Measurements from ENCODE around the gene SDF2L1.
"Not testable (repeated sequence)": the region's sequence is repeated elsewhere in the genome, so short reads cannot be mapped to it uniquely, and the experiment has no call there.

Gene SDF2L1

DNA sequence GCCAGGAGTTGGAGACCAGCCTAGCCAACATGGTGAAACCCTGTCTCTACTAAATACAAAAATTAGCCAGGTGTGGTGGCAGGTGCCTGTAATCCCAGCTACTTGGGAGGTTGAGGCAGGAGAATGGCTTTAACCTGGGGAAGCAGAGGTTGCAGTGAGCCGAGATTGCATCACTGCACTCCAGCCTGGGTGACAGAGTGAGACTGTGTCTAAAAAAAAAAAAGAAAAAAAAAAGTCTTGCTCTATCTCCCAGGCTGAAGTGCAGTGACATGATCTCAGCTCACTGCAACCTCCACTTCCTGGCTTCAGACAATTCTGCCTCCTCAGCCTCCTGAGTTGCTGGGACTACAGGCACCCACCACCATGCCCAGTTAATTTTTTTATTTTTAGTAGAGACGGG, 4.7 kb upstream of the SDF2L1 start:
- DNase-seq: not testable (repeated sequence)

DNA sequence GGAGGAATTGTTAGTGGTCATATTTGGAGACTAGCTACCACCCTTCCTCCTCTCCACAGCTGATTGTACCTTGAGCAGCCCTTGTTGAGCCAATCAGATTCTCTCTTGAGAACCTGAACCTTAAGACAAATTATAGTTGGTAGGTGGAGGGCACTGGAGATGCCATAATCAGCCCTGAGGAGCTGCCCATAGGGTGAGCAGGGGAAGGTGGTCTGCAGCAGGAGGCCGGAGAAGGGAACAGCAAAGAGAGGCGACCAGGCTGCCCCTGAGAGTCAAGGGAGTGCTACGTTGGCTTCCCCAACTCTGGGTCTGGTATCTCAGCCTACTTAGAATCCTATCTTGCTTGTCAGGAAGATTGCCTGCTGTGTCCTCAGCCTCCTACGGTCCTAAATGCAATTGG, 2.7 kb upstream of the SDF2L1 start:
- no peak for DNase-seq

DNA sequence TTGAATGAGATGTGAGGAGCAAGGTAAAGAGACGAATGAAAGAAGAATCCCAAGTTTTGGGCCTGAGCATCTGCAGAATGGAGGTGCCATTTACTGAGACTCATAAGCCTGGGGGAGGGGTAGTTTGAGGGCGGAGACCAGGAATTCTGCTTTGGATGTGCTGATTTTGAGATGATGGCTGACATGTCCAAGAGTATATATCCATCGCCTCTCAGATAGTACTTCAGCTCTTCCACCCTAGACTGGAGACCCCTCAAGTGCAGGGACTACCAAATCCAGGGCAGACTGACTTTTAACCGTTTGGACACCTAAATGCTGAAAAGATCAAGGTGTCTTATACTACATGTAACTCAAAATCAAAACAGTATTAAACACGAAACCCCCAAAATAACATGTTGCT, 1.3 kb upstream of the SDF2L1 start:
- no peak for DNase-seq

DNA sequence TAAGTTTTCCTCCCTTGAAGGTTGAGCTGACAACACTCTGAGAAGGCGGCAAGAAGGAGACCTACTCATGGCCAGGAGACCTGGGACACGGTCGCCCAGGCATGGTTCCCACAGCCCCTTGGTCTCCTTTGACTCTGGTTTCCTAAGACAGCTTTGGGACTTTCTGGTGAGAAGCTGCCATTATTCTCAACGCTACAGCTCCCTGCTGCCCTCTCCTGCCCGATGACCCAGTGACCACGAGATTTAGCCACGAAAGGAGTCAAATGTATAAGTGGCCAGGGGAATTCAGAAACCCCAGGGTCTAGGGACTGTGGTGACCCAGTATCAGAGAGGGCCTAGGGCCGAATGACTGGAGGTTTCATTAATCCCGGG, 699 bp upstream of the SDF2L1 start:
- DNase-seq: no peak

DNA sequence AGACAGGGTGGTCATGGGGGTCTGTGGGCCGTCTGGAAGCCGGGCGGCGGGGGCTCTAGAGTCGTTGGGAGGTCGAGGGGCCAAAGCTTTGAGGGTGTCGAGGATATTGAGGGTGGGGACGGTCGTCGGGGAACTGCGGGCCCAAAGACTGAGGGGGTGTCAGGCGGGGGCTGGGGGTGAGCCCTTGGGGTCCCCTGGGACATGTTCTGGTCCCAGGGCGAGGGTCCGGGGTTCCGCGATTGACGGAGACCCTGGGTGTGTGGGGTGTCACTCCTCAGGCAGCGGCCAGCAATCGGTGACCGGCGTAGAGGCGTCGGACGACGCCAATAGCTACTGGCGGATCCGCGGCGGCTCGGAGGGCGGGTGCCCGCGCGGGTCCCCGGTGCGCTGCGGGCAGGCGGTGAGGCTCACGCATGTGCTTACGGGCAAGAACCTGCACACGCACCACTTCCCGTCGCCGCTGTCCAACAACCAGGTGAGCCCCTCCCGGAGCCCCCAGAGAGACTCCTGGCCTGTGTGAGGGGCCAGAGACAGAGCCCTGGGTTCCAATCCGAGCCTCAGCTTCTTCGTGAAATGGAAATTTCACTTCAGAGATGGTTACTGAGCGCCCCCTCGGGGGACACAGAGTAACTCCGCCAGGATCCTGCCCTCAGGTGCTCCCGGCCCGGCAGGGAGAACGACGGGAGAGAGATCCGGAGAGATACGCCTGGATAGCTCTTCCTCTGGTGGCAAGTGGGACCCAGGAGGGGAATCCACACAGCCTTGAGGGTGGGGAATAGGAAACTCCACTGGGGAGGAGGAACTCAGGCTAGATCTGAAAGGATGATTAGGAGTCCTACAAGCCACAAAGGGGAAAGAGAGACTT, 714 bp downstream of the SDF2L1 start:
- peak; percentile 72 for DNase-seq

DNA sequence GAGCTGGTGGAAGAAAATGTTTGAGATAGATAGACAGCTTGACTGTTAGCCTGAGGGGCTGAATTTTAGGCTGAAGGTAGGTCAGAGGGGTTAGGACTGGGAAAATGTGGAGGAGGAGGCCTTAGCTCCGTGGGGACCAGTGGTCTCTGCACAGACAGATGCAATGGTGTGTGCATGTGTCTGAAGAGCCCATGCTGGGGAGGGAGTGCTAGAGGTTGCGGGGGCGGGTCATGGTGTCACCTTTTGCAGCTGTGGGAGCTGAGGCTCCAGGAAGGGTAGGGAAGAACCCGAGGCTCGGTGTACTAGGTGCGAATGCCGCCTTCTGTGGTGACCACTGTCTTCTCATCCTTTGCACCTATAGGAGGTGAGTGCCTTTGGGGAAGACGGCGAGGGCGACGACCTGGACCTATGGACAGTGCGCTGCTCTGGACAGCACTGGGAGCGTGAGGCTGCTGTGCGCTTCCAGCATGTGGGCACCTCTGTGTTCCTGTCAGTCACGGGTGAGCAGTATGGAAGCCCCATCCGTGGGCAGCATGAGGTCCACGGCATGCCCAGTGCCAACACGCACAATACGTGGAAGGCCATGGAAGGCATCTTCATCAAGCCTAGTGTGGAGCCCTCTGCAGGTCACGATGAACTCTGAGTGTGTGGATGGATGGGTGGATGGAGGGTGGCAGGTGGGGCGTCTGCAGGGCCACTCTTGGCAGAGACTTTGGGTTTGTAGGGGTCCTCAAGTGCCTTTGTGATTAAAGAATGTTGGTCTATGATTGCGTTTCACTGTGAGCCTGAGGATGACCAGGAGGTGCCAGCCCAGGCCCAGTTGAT, 1.6 kb downstream of the SDF2L1 start:
- no peak for DNase-seq

DNA sequence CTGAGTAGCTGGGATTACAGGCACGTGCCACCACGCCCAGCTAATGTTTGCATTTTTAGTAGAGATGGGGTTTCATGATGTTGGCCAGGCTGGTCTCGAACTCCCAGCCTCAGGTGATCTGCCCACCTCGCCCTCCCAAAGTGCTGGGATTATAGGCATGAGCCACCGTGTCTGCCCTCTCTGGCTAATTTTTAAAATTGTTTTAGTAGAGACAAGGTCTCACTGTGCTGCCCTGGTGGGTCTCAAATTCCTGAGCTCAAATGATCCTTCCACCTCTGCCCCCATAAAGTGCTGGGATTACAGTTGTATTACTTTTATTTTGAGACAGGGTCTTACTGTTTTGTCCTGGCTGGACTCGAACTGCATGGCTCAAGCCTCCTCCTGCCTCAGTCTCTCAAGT, 3.4 kb downstream of the SDF2L1 start:
- not testable (repeated sequence) for DNase-seq

DNA sequence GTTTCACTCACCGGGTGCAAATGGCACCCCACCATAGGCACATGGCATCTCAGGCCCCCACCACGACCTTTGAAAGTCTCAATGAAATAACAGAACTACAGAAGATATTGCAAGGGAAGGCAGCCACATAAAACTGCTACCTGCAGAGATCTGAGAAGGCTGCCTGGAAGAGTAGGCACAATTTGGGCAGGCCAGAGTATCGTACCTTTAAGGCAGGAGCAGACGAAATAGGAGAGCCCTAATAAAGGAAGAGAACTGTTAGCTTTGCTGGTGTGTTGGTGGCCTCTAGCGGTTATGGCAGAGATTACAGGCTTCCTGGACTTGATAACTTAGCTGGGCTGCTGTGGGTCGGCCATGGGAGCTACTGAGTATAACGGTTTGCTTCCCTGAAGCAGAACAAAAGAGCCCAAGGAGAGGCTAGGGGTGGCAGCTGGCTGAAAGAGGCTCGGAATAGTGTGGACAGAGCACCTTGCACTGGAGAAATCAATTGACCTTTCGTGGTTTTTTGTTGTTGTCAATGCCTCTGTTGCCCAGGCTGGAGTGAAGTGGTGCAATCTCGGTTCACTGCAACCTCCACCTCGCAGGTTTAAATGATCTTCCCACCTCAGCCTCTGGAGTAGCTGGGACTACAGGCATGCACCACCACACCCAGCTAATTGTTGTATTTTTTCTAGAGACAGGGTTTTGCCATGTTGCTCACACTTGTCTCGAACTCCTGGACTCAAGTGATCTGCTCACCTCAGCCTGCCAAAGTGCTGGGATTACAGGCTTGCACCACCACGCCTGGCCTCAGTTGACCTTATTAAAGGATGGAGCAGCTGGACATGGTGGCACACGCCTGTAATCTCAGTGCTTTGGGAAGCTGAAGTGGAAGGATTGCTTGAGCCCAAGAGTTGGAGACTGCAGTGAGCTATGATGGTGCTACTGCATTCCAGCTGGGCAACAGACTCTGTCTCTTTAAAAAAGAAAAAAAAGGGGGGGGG, 4.8 kb downstream of the SDF2L1 start:
- DNase-seq: peak; percentile 77

DNA sequence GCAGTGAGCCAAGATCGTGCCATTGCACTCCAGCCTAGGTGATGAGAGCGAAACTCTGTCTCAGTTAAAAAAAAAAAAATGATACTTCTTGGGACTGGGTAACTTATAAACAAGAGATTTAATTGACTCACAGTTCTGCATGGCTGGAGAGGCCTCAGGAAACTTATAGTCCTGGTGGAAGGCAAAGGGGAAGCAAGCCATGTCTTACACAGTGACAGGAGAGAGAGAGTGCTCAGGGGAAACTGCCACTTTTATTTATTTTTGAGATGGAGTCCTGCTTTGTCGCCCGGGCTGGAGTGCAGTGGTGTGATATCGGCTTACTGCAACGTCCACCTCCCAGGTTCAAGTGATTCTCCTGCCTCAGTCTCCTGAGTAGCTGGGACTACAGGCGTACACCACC, 8.2 kb downstream of the SDF2L1 start:
- no peak for DNase-seq

DNA sequence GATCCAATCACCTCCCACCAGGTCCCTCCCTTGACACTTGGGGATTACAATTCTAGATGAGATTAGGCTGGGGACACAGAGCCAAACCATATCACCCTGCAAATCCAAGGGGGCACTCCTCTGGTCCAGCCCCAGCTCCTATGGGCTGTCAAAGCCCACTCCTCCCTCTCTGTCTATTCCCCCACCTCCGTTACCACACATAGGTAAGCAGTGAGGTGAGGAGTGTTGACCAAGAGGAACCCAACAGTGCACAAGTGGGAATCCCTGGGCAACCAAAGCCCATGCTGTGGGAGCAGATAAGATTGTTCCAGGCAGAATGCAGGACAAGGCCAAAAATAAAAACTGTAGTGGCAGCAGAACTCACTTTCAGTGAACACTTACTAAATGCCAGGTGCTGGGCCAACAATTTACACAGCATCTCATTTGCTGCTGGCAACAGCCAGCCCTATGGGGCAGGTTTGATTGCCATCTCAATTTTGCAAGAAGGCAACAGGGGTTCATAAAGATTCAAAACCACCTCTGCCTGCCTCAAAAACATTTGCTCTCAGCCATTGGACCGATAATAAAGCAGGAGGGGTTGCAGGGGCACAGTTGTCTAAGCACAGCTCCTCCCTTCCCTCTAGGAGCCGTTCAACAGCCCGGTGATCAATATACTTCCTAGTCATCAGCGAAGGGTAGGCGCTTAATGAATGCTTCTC, 8.9 kb downstream of the SDF2L1 start:
- no peak for DNase-seq

DNA sequence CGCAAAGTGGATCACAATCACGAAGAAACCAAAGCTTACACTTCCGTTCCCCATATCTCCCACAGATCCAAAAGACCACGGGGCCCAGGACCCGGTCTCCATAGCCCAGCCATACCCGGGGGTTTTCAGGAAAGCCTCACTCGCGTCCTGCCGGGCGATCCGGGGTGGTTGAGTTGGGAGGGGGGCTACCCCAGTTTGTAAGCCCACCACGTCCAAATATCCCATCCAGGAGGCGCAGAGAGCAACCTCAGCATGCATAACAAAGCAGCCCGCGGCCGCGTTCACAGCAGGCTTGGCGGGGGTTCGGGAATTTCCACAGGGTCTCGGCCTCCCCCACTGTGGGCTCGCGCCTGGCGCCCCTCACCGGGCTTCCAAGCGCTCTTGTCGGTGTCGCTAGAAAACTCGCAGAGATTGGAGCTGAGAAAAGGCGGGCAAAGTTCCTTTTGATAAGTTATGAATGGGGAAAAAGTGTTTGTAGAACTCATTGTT, 9.5 kb downstream of the SDF2L1 start:
- DNase-seq: no peak

DNA sequence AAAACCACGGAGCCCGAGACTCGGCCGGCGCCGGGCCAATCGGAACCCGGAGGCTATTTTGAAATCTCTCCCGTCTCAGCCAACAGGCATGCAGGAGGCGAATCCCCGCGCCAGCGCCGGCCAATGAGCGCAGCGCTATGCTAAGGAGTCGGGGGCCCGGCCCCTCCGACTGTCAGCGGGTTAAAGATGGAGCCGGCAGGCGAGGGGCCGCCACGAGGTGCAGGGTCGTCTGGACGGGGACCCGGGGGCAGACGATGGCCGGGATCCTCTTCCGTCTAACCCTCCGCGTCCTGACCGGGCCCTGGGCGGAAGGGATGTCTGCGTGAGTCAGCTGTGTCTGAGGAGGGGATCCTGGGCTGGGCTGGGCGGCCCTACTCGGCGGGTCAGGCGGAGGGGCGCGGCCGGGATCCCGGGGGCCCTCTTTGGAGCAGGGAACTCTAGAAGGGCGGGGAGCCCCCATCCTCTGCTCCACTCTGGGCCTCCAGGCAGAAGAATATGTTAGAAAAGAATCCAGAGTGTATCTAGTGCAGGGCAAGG, 10.0 kb downstream of the SDF2L1 start:
- DNase-seq: peak; percentile 83

DNA sequence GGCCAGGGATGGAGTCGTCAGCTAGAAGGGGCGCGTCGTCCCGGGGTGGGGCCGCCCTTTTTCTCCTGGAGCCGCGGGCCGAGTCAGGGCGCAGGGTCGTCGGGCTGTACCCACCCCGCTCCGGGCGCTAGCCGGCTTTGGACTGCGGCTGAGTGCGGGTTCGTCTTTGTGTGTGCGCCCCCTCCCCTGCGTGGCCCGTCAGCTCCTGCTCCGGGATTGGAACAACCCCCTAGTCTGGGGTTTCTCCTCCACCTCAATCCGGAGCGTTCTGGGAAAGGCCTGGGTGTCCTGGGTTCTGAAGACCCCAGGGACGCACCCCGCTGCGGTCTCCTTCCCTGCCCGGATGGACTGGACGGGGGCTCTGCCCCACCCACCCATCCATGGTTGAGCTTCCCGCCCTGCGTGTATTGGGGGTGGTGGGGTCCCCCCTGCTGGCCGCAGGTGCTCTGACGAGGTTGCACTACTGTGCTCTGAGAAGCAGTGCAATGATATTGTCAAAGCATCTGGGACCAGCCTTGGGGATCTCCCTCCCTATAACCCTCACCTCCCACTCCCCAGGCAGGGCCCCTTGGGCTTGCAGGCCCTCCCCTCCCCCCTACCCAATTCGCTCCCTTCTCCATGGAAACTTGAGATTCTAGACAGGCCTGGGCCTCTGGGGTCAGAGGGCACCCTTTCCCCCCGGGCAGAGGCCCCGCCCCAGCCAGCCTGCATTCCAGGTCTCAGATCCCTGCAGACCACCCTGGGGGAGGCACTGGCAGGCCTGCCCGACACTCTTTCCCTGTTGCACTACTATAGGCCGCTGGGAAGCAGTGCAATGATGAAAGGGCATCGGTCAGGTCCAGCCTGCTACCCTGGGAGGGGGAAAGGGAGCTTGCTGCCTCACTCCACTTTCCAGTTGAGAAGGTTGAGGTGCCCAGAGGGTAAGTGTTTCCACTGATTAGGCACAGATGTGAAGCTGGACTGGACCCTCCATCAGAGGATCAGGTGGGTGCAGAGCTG, 10.7 kb downstream of the SDF2L1 start:
- DNase-seq: no peak

DNA sequence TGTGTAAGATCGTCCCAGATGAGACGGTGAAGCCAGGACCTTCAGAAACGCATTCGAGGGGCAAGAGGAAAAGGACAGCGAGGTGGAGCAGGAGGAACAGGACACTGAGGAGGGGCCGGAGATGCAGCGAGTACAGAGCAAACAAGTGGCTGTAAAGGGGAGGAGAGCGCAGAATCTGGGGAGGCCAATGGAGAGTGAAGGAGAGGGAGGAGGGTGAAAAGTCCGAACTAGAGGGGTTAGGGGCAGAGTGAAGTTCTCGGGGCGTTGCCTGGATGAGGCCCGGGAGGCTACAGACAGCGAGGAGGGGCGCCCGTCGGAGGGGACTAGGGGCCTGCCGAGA, 14.9 kb downstream of the SDF2L1 start:
- no peak for DNase-seq

DNA sequence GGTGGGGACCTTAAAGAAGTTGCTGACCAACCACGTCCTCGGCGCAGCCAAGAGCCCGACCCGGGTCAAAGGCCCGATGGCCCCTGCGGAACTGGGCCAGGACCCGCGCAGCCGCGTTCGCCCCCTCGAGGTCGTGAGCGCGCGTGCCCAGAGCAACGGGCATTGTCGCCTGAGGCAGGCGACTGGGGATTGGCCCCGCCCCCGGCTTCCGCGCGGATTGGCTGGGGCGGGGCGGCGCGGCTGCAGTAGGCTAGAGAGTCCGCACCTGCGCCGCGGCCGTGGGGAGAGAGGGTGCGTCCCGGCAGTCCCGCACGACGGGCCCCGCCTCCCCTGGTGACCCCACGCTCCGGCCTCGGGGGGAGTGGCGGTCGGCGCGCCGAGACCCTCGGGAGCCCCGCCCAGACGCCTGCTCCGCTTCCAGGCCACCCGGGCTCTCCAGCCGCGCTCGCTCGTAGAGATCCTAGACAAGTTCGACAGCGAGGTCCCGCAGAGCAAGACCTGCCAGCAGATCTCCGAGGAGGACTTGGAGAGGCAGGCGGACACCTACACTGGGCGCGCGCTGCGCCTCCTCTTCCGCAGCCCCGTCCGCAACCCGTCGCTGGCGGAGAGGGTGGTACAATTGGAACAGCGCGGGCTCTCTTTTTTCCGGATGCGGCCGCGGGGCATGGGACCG, 15.4 kb downstream of the SDF2L1 start:
- peak; percentile 81 for DNase-seq

DNA sequence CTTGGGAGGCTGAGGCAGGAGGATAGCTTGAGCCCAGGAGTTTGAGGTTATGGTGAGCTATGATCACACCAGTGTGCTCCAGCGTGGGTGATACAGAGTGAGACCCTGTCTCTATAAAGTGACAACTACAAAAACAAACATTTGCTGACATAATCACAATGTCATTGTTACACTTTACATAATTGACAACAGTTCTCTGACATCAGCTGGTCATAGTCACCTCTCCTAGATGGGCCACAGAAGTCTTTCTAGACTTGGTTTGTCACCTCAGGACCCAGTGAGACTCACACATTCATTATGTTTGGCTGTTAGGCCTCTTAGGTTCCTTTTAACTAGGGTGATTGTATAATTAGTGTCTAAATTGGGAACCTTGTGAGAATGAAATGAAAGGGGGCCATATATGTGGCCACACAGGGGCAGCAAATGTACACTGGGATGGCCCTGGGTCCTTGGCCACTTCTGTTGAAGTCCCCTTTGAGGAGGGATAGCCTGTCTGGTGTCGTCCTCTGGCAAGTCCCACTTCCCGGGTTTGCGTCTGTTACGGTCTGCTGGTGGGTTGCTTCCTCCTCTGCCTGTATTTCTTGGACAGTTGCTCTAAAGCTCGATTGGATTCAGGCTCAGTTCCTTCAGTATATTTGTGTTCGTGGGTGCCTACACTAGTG, 17.9 kb downstream of the SDF2L1 start:
- DNase-seq: no peak

DNA sequence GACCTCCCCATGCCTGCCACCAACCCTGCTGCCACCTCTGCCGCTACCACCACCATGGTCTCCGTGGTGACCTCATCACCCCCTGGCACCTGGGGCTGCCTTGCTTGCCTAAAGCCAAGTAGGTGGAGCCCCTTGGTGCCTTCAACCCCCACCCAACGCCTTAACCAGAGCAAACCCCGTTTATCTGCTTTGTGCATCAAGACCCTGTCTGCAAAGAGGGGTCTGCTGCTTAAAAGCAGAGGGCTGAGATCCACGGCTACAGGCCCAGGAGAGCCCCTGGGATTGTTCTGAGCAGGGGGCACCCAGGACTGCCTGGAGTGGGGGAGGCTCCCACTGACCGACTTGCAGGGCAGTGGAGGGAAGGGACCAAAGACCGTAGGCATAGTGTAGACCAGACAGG, 18.8 kb downstream of the SDF2L1 start:
- no peak for DNase-seq

DNA sequence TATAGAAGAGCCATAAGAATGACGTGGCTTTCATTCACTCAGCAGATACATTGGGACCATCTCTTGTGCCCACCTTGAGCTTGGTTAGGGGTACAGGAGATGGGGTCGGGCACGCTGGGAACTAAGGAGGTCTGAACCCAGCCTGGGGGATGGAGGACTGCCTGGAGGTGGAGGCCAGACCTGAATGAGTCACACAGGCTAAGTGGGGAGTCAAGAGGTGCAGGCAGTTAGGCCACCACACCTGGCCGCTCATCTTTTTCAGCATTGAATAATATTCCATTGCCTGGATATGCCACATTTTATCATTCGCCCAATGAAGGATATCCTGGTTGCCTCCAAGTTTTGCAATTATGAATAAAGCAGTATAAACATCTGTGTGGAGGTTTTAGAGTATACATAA, 19.9 kb downstream of the SDF2L1 start:
- DNase-seq: no peak

DNA sequence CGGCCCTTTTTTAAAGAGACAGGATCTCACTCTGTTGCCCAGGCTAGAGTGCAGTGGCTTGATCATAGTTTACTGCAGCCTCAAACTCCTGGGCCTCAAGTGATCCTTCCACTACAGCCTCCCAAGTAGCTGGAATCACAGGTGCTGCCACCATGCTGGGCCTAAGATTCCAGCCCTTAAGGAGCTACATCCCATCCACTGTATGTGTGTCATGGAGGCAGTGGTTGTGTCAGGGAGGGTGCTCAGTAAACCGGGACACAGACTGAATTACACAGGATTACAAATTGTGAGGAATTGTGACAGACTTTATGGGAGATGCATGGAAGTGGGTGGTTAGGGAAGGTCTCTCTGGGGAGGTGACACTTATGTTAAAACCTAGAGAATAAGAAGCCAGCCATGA, 21.6 kb downstream of the SDF2L1 start:
- no peak for DNase-seq
